ENCODE data around the gene APBA2.

The APBA2 gene

GRCh38 chr15:28917791-28918140, 32.0 kb downstream of the APBA2 start:
- no peak overlapping the region for H3K27ac ChIP-seq (ENCODE audit: low read length)
- H3K4me1 ChIP-seq (ENCODE audit: control insufficient read depth, insufficient read depth, low read length): no peaks in the 10 kb centered on the region
- H3K36me3 ChIP-seq (ENCODE audit: control insufficient read depth in 2 of 2, insufficient read depth in 2 of 2, low read length in 2 of 2): no peaks in the 10 kb centered on the region
- peaks cover 0 to 7% of the 10 kb centered on the region in 2 donors for H3K27me3 ChIP-seq (ENCODE audit: control insufficient read depth in 1 of 2, insufficient read depth in 2 of 2, low read length in 2 of 2)
- no peaks in the 10 kb centered on the region for H3K9me3 ChIP-seq (ENCODE audit: control insufficient read depth in 2 of 2, low read length in 2 of 2)
- no peak overlapping the region for H3K4me3 ChIP-seq (ENCODE audit: low read length in 2 of 2)
- H3K9ac ChIP-seq (ENCODE audit: low read length in 2 of 2): no peak overlapping the region

- Histone ChIP-seq H3K9me3 (ENCODE audit: control insufficient read depth in 2 of 2, low read length in 2 of 2) (no peaks in the 10 kb centered on the region), H3K36me3 (ENCODE audit: control insufficient read depth in 2 of 2, insufficient read depth in 2 of 2, low read length in 2 of 2) (no peaks in the 10 kb centered on the region), H3K27ac (ENCODE audit: low read length) (no peak overlapping the region), H3K27me3 (ENCODE audit: control insufficient read depth in 1 of 2, insufficient read depth in 2 of 2, low read length in 2 of 2) (peaks cover 0 to 7% of the 10 kb centered on the region in 2 donors), H3K4me1 (ENCODE audit: control insufficient read depth, insufficient read depth, low read length) (no peaks in the 10 kb centered on the region), H3K4me3 (ENCODE audit: low read length in 2 of 2) (no peak overlapping the region), H3K9ac (ENCODE audit: low read length in 2 of 2) (no peak overlapping the region)
These were observed 32.6 kb downstream of the APBA2 start for GRCh38 chr15:28918141-28918983.

- H3K27me3 ChIP-seq (ENCODE audit: control insufficient read depth in 1 of 2, insufficient read depth in 2 of 2, low read length in 2 of 2): peaks cover 0 to 7% of the 10 kb centered on the region in 2 donors
- no peak overlapping the region for H3K9ac ChIP-seq (ENCODE audit: low read length in 2 of 2)
- H3K4me3 ChIP-seq (ENCODE audit: low read length in 2 of 2): no peak overlapping the region
- H3K4me1 ChIP-seq (ENCODE audit: control insufficient read depth, insufficient read depth, low read length): no peaks in the 10 kb centered on the region
- no peaks in the 10 kb centered on the region for H3K9me3 ChIP-seq (ENCODE audit: control insufficient read depth in 2 of 2, low read length in 2 of 2)
- H3K36me3 ChIP-seq (ENCODE audit: control insufficient read depth in 2 of 2, insufficient read depth in 2 of 2, low read length in 2 of 2): no peaks in the 10 kb centered on the region
- H3K27ac ChIP-seq (ENCODE audit: low read length): no peak overlapping the region
These were observed 33.4 kb downstream of the APBA2 start for GRCh38 chr15:28919201-28919635.

GRCh38 chr15:28919679-28920655, 34.2 kb downstream of the APBA2 start:
- H3K27me3 ChIP-seq (ENCODE audit: control insufficient read depth in 1 of 2, insufficient read depth in 2 of 2, low read length in 2 of 2): peaks cover 0 to 7% of the 10 kb centered on the region in 2 donors
- H3K36me3 ChIP-seq (ENCODE audit: control insufficient read depth in 2 of 2, insufficient read depth in 2 of 2, low read length in 2 of 2): no peaks in the 10 kb centered on the region
- no peaks in the 10 kb centered on the region for H3K9me3 ChIP-seq (ENCODE audit: control insufficient read depth in 2 of 2, low read length in 2 of 2)
- no peak overlapping the region for H3K27ac ChIP-seq (ENCODE audit: low read length)
- no peak overlapping the region for H3K4me3 ChIP-seq (ENCODE audit: low read length in 2 of 2)
- H3K9ac ChIP-seq (ENCODE audit: low read length in 2 of 2): no peak overlapping the region
- no peaks in the 10 kb centered on the region for H3K4me1 ChIP-seq (ENCODE audit: control insufficient read depth, insufficient read depth, low read length)

- H3K27ac ChIP-seq (ENCODE audit: low read length): no peak overlapping the region
- H3K4me3 ChIP-seq (ENCODE audit: low read length in 2 of 2): no peak overlapping the region
These were observed 35.1 kb downstream of the APBA2 start for GRCh38 chr15:28920781-28921331.

DNA sequence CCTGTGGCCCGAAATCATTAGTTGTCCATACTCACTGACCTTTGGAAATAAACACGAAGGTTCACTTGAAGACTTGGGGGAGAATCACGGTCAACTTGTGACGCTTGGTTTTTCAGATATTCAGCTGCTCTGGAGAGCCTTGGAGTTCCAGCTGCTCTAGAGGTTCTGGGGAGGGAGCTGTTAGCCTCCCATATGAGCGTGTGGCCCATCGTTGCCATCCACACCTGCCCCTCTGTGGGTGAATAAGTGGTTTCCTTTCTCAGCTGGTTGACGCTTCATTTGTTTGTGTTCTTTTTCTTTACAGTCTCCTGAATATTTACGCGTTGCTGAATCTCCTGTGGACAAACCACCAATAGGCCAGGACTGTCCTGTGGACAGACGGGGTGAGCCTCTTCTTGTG, 35.6 kb downstream of the APBA2 start:
- Histone ChIP-seq H3K27me3 (ENCODE audit: control insufficient read depth in 1 of 2, insufficient read depth in 2 of 2, low read length in 2 of 2) (peaks cover 0 to 2% of the 10 kb centered on the region in 2 donors), H3K4me3 (ENCODE audit: low read length in 2 of 2) (no peak overlapping the region), H3K4me1 (ENCODE audit: control insufficient read depth, insufficient read depth, low read length) (no peaks in the 10 kb centered on the region), H3K9ac (ENCODE audit: low read length in 2 of 2) (no peak overlapping the region), H3K9me3 (ENCODE audit: control insufficient read depth in 2 of 2, low read length in 2 of 2) (no peaks in the 10 kb centered on the region), H3K36me3 (ENCODE audit: control insufficient read depth in 2 of 2, insufficient read depth in 2 of 2, low read length in 2 of 2) (no peaks in the 10 kb centered on the region), H3K27ac (ENCODE audit: low read length) (no peak overlapping the region)

More at GRCh38 chr15:28920781-28921331, 35.1 kb downstream of the APBA2 start:
- Histone ChIP-seq H3K9me3 (ENCODE audit: control insufficient read depth in 2 of 2, low read length in 2 of 2) (no peaks in the 10 kb centered on the region), H3K27me3 (ENCODE audit: control insufficient read depth in 1 of 2, insufficient read depth in 2 of 2, low read length in 2 of 2) (peaks cover 0 to 2% of the 10 kb centered on the region in 2 donors), H3K9ac (ENCODE audit: low read length in 2 of 2) (no peak overlapping the region), H3K36me3 (ENCODE audit: control insufficient read depth in 2 of 2, insufficient read depth in 2 of 2, low read length in 2 of 2) (no peaks in the 10 kb centered on the region), H3K4me1 (ENCODE audit: control insufficient read depth, insufficient read depth, low read length) (no peaks in the 10 kb centered on the region)

DNA sequence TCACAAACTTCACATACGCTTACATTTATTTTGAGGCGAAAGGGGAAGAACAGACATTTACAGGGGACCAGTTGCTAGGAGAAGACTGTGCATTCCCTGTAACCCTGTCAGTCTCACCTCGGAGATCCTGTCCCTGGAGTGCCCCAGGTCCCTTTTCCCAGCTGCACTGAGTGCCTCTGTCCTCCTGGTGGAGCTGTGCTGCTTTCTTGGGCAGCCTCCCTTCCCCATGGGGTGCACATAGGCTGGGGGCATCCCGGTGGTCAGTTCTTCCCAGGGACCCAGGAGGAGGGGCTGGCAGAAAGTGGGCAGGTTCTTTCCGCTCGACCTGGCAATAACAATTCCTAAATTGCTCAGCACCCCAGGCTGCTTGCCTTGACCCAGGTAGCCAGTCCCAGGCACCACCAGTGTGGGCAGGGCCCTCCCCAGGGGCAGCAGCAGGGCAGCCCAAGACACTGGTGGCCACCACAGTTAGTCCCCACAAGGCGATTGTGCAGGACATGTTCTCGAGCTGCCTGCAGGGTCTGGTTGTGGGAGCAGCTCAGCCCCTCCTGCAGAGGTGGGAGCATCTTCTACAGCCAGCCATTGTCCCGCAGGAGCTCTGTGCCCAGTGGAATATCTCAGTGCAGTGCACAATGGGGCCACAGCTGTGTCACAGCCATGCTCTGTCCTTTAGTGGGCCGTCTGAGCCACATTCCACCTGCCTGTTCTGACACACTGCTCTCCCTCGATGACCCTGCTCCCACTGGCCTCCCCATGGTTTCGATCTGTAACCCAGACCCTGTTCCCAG, 36.3 kb downstream of the APBA2 start:
- Histone ChIP-seq H3K4me3 (ENCODE audit: low read length in 2 of 2) (no peak overlapping the region), H3K27ac (ENCODE audit: low read length) (no peak overlapping the region), H3K9ac (ENCODE audit: low read length in 2 of 2) (no peak overlapping the region), H3K36me3 (ENCODE audit: control insufficient read depth in 2 of 2, insufficient read depth in 2 of 2, low read length in 2 of 2) (no peaks in the 10 kb centered on the region), H3K27me3 (ENCODE audit: control insufficient read depth in 1 of 2, insufficient read depth in 2 of 2, low read length in 2 of 2) (peaks cover 0 to 2% of the 10 kb centered on the region in 2 donors), H3K4me1 (ENCODE audit: control insufficient read depth, insufficient read depth, low read length) (no peaks in the 10 kb centered on the region), H3K9me3 (ENCODE audit: control insufficient read depth in 2 of 2, low read length in 2 of 2) (no peaks in the 10 kb centered on the region)

- Histone ChIP-seq H3K27ac (ENCODE audit: low read length) (no peak overlapping the region), H3K9ac (ENCODE audit: low read length in 2 of 2) (no peak overlapping the region), H3K4me1 (ENCODE audit: control insufficient read depth, insufficient read depth, low read length) (no peaks in the 10 kb centered on the region), H3K9me3 (ENCODE audit: control insufficient read depth in 2 of 2, low read length in 2 of 2) (no peaks in the 10 kb centered on the region), H3K36me3 (ENCODE audit: control insufficient read depth in 2 of 2, insufficient read depth in 2 of 2, low read length in 2 of 2) (no peaks in the 10 kb centered on the region), H3K4me3 (ENCODE audit: low read length in 2 of 2) (no peak overlapping the region), H3K27me3 (ENCODE audit: control insufficient read depth in 1 of 2, insufficient read depth in 2 of 2, low read length in 2 of 2) (peaks cover 0 to 2% of the 10 kb centered on the region in 2 donors)
These were observed 36.9 kb downstream of the APBA2 start for GRCh38 chr15:28922707-28923012.

DNA sequence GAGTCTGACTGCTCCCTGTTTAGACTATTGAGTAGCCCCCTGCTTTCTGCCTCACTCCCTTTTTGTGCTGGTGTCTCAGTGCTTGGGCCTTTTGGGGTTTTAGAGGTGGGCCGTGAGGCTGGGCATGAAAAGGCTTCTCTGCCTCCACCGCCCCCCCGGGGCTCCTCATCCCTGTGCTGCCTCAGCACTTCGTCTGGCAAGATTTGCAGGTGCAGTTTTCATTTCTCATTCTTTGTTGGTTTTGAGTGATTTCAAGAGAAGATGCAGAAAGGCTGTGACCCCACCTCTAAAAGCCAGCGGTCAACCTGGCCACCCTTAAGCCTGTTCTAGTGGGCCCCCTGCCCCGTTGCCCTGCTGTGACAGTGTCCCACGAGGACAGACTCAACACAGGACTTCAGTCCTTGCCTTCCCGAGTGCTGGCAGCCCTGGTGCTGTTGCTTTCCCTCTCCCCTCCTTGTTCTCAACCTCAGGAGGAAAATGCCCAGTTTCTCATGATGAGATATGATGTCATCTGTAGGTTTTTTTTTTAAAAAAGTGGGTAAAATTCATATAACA, 38.0 kb downstream of the APBA2 start:
- Histone ChIP-seq H3K4me1 (ENCODE audit: control insufficient read depth, insufficient read depth, low read length) (no peaks in the 10 kb centered on the region), H3K27ac (ENCODE audit: low read length) (no peak overlapping the region), H3K9ac (ENCODE audit: low read length in 2 of 2) (no peak overlapping the region), H3K9me3 (ENCODE audit: control insufficient read depth in 2 of 2, low read length in 2 of 2) (no peaks in the 10 kb centered on the region), H3K4me3 (ENCODE audit: low read length in 2 of 2) (no peak overlapping the region), H3K27me3 (ENCODE audit: control insufficient read depth in 1 of 2, insufficient read depth in 2 of 2, low read length in 2 of 2) (peaks cover 0 to 2% of the 10 kb centered on the region in 2 donors), H3K36me3 (ENCODE audit: control insufficient read depth in 2 of 2, insufficient read depth in 2 of 2, low read length in 2 of 2) (no peaks in the 10 kb centered on the region)

- peaks cover 0 to 2% of the 10 kb centered on the region in 2 donors for H3K27me3 ChIP-seq (ENCODE audit: control insufficient read depth in 1 of 2, insufficient read depth in 2 of 2, low read length in 2 of 2)
- H3K4me3 ChIP-seq (ENCODE audit: low read length in 2 of 2): no peak overlapping the region
- H3K9ac ChIP-seq (ENCODE audit: low read length in 2 of 2): no peak overlapping the region
- H3K9me3 ChIP-seq (ENCODE audit: control insufficient read depth in 2 of 2, low read length in 2 of 2): no peaks in the 10 kb centered on the region
- no peak overlapping the region for H3K27ac ChIP-seq (ENCODE audit: low read length)
- H3K36me3 ChIP-seq (ENCODE audit: control insufficient read depth in 2 of 2, insufficient read depth in 2 of 2, low read length in 2 of 2): no peaks in the 10 kb centered on the region
- H3K4me1 ChIP-seq (ENCODE audit: control insufficient read depth, insufficient read depth, low read length): no peaks in the 10 kb centered on the region
These were observed 41.3 kb downstream of the APBA2 start for GRCh38 chr15:28927043-28927442.
